Fibroblast of peridontal ligament (primary cell): Measurements from ENCODE around the gene NFIB.

Experiments
- DNase-seq: peaks from one replicate; pipeline ENCODE4 v3.0.0-alpha.2; 2010; ENCODE audit errors: extremely low read depth

The NFIB gene

DNA sequence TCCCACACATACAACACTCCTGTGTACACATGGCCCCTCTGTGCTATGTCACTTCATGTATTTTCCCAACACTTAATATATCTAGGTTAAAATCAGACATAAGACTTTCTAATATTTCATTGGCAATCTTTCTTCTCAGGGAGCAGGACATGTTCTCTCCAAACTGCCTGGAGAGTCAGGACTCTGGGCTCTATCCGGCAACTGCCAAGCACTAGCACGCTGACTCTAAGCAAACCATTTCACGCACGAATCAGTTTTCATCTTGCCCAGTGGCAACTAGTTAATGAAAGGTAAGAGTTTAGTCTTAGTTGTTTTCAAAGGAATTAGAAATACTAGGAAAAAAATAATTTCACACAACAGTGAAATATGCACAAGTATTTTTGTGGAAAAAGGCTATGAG, 124.8 kb downstream of the NFIB start:
- DNase-seq, result no peak

DNA sequence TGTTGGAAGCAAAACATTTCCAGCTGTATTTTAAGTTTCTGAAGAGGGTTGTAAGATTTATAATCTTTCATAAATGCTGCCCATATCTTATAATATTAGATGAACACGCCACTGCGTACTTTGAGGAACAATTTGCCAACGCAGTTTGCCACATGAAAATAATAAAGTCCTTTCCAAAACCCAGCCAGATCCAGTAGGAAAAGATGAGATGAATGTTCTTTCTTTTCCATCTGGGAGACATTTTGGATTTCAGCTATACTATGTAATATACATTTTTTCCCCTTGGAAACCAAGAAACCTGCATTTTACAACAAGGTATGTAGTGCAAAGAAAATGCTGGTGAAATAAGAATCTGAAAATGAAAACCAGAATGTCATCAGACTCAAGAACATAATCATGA, 125.4 kb downstream of the NFIB start:
- DNase-seq, result no peak

GRCh38 chr9:14188011-14188410, 125.9 kb downstream of the NFIB start:
- DNase-seq, result no peak

DNA sequence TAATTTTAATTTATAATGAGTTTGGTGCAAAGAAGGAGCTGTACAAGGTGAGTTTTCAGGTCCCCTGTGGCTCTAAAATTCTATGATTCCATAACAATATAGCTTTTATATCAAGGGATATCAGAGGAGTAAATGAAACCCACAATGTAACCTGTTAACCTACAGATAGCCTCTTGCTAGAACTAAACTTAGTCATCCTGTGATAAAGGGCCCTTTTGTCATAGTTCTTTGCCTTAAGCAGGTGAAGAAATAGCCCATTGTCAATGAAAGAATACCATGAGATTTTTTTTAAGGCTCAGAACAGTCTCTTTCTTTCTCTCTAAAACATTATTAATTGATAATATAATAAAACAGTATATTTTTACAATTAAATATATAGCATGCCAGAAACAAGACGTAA, 127.8 kb downstream of the NFIB start:
- no peak for DNase-seq

GRCh38 chr9:14185016-14185415, 128.9 kb downstream of the NFIB start:
- no peak for DNase-seq

DNA sequence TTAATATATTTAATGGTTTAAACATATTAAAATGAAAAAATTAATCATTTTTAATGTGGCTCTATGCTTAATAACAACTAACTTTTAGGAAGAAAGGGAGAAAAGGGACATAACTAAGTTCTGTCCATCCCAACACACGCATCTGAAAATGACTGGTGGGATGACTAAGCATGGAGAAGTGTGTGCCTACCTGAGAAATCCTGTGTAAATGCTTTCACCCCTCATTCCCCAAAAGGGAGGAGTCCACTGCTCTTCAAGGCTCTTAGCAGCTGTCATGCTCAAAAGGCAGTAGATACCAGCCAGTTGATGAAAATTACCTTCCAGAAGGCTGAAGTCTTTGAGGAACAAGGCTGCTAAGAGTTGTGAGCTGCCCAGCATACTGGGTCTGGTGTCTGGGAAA, 130.9 kb downstream of the NFIB start:
- DNase-seq, result no peak

- peak; percentile 23 for DNase-seq
Observed at GRCh38 chr9:14180960-14181537, 132.9 kb downstream of the NFIB start.

DNA sequence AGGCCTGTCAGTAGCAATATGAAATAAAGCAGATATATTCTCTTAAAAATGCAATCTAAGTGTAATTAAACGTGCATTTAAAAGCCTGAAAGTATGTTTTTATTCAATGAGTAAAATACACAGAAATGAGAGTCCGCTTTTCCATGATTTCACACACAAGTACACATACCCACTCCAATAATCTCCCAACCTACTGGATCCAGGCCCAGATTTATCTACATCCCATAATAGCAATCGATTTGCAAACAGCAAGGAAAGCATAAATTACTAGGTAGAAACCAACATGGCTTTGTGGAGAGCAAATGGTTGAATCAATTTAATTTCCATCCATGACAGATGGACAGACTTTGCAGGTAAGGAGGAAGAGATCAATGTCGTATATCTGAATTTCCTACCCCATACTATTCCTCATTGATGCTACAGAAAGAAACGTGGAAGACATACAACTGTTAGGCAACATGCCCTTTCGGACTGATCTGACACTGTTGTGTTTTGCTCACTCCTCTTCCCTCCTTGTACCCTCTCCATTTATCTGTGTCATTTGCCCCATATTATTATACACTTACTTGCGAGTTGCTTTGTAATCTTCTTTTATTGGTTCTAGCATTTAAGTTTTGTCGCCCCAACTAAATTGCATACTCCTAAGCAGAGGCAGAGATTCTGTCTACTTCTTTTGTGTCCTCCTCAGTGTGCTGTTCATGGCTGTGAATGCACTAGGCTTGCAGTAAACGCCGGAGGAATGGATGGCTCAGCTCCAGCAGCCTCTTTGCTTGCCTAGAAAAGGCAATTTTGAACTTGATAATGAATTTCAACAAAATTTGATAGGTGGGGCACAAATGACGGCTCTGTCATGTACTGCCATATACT, 133.6 kb downstream of the NFIB start:
- no peak for DNase-seq

GRCh38 chr9:14179449-14179848, 134.5 kb downstream of the NFIB start:
- DNase-seq, result no peak

DNA sequence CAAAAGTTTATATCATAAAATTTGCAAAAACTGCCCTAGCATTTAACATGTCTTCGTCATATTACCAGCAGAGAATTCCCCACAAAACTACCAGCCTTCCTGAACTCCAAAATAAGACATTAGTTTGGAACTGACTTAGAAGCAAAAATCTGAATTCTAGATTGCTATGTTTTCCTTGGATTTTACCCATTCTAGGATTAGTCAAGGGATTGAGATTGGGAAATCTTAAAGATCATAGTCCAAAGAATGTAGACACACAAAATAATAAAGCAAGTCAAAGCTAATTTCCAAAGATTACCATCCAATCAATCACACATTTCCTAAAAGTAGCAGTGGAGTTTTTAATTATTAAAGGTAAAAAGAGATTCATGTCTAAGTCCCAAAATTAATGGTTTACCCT, 138.2 kb downstream of the NFIB start:
- DNase-seq, result peak; percentile 47

- no peak for DNase-seq
Observed at GRCh38 chr9:14173713-14174112, 140.2 kb downstream of the NFIB start.

DNA sequence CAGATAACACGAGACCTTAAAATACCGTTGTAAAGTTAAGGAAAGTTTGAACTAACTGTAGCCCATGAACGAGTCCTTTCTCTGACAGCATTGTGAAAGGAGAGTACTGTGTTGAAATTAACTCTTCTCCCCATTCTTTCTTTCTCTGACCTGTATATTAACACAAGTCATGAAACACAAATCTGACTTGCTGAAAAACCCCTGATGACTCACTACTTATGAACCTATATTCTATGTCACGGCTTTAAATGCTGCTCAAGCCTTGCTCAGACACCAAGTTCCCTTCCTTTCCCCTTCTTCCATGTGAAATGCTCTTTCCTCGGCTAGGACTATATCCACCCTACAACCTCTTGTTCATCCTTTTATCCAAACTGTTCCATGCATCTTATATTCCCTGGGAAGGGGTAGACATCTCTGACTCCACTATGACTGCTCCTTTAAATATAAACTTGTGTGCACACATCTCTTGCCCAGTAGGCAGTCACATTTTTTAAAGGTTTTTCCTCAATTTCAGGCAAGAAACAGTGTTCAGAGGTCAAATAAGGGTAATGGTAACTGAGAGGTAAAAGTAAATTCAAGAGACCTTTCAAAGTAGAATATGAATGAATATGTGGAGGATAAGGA, 142.9 kb downstream of the NFIB start:
- peak; percentile 45 for DNase-seq

DNA sequence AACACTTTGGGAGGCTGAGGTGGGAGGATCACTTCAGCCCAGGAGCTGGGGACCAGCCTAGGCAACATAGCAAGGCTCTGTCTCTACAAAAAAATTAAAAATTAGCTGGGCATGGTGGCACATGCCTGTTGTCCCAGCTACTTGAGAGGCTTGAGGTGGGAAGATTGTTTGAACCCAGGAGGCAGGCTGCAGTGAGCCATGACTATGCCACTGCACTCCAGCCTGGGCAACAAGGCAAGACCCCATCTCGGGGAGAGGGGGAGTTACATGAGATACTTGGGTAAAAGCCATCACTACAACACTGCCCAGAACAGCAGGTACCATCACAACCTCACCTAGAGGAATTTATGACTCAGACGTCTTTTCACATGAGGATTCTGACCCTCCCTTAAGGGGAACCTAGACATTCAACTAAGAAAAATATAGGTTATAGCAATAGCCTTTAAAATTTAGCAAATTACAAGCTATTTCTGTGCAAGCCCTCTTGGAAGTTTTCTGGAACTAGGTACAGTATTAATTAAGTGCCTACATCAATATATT, 143.5 kb downstream of the NFIB start:
- DNase-seq, result no peak

DNA sequence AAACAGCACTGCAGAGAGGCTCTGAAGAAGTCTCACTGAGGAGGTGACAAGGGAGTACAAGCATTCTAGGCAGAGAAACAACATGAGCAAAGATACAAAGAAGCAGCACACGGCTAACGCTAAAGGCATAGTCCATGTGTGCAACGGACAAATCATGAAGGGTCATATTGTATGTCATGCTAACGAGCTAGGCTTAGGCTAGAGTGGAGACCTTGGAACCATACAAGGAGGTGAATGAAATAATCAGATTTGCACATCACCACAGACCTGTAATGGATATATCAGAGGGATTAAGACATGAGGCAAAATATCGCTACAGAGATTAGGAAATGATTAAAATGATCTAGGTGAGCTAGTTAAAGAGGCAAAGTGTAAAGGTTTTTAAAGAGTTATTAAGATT, 145.6 kb downstream of the NFIB start:
- no peak for DNase-seq

- DNase-seq, result peak; percentile 22
Observed at GRCh38 chr9:14165376-14166035, 148.4 kb downstream of the NFIB start.

- DNase-seq, result no peak
Observed at GRCh38 chr9:14164908-14165307, 149.0 kb downstream of the NFIB start.

DNA sequence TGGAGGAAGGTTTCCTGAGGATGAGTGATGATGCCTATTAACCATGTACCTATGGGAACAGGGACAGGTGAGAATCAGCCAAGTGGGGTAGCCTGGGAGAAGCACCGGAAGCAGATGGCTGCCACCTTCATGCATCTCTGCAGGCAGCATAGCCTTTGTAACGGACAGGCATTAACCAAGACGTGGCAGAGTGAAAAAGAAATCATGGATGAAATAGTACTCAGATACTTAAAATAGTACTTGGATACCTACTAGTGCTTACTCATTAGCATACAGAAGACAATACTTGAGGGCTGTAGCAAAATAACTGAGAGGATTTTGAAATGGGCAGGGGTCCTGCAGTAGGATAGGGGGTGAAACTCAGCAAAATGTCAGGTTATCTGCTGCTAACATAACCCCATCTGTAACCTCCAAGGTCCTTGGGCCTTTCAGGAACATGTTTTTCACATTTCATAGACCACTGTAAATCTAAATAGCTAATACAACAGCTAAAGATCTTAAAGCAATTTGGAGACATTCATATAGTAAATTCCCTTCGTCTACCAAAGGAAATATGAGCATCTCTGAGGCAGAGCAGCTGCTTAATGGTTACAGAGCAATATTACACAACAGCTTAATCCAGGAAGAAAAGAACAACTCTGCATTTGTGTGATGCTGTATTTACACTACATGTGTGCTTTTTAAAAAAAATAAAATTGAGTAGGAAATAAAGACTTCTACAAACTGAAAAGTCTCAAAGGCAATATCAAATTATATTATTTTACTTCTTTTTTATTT, 154.3 kb downstream of the NFIB start:
- DNase-seq, result peak; percentile 49

GRCh38 chr9:14158916-14159315, 155.0 kb downstream of the NFIB start:
- peak; percentile 41 for DNase-seq

DNA sequence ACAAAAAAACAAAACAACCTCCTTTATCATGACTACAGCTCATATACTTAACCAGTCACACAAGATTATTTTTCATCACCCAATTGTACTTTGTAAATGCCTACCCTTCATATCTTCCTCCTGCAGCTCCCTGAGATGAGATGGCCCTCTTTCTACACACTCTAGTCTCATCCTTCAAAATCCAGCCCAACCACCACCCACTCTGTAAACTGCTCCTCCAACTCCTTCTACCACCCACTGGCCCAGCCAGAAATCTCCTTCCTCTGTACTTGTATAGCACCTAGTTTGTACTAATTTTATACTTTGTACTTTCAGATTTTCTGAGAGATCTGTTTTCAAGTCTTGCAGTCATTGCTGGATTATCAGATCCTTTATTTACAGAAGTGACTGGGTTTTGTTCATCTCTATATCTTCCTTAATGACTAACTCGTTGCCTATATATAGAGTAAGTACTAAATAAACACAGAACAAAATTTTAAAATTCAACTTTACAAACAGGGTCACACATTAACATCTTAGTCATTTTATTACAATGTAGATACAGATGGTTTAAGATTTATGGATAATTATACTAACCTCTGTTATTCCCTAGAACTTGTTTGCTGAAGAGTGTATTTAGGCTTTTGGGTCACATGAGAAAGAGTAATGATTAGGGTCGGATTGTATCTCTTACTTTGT, 155.7 kb downstream of the NFIB start:
- no peak for DNase-seq

- no peak for DNase-seq
Observed at GRCh38 chr9:14157191-14157590, 156.8 kb downstream of the NFIB start.

DNA sequence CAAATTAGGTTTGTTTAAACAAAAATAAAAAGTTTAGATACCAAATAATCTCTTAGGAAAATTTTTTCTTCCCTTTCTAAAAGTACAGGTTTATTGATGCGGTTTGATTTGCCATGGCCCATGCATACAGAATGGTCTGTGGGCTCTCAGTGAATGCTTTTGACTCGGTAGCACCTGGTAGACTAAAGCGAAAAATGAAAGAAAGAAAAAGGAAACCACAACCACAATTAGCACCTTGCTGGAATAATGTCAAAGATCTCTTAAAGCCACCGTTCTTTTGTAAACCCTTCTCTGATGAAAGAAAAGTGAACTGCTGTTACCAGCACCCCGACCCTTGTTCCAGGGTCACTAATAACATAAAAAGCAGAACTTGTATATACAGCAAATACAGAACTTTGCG, 157.9 kb downstream of the NFIB start:
- no peak for DNase-seq
